Esophagus muscularis mucosa (tissue), 4 donors: ENCODE data around the gene FBXW4.

Experiments
- EP300 ChIP-seq: sonication (generic); formaldehyde crosslinking; IDR thresholded peaks from one replicate; pipeline ENCODE4 v1.6.1; 2017; ENCODE audit warnings: antibody characterized with exemption
- POLR2AphosphoS5 ChIP-seq, 2 donors: sonication (generic); formaldehyde crosslinking; IDR thresholded peaks; one replicate each; pipeline ENCODE4 v1.6.1; 2017; ENCODE audit warnings: antibody characterized with exemption in 2 of 2
- TF ChIP-seq, protein P1 (sequence below), 3 experiments: fragments of 200-600 bp in 2 of 3; fragments of 450-650 bp in 1 of 3; sonication (generic) in 2 of 3; IDR thresholded peaks; one replicate each; pipeline ENCODE4 v1.5.1; 2017 to 2019; ENCODE audit warnings: antibody characterized with exemption in 3 of 3, mild to moderate bottlenecking in 2 of 3, moderate library complexity in 1 of 3

DNA sequence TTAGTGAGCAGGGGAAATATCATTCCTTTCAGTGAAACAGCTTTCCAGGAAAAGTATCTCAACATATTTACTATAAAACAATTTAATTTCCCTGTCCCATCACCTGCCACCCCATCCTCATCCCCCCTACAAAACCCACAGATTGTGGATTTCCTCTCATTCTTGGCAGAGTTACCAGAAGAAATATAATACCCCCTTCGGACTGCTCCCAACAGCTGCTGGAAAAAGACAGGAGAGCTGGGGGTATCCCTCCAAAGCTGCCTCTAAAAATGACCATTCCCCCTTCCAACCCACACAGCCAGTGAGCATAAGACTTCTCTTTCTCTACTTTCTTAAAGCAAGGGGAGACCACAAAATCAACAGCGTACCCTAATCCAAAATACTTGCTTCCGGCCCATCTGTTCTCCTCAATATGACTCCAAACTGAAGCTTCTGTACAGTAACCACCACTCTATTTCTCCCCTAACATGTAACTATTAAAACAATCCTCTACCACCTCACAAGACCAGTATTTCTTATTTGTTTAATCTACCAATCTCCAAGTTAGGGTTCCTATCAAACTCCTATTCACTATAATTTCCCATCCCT lies 7.8 kb downstream of the FBXW4 start:
- TF ChIP-seq, protein P1, sequence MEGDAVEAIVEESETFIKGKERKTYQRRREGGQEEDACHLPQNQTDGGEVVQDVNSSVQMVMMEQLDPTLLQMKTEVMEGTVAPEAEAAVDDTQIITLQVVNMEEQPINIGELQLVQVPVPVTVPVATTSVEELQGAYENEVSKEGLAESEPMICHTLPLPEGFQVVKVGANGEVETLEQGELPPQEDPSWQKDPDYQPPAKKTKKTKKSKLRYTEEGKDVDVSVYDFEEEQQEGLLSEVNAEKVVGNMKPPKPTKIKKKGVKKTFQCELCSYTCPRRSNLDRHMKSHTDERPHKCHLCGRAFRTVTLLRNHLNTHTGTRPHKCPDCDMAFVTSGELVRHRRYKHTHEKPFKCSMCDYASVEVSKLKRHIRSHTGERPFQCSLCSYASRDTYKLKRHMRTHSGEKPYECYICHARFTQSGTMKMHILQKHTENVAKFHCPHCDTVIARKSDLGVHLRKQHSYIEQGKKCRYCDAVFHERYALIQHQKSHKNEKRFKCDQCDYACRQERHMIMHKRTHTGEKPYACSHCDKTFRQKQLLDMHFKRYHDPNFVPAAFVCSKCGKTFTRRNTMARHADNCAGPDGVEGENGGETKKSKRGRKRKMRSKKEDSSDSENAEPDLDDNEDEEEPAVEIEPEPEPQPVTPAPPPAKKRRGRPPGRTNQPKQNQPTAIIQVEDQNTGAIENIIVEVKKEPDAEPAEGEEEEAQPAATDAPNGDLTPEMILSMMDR (IDR thresholded peaks at IDR 0.05), result no peak
- TF ChIP-seq EP300 (no peak), POLR2AphosphoS5 (IDR thresholded peaks at IDR 0.05) (no peak)
